ENCODE data around the gene PTPRN. TPM values are rescaled to one million over a fixed set of nuclear protein-coding genes. Genes with fewer than 3 reads are reported as not detected.
A peak's percentile ranks its signal among the peaks of the same experiment; 100 is the strongest.

Gene PTPRN
- total RNA-seq, 1 donor = under 0.01 TPM

- no peak overlapping the region for H2AFZ ChIP-seq (ENCODE audit: low read length)
- no peaks in the 10 kb centered on the region for H3K36me3 ChIP-seq (ENCODE audit: insufficient read depth, low read length)
- no peak overlapping the region for H3K4me2 ChIP-seq (ENCODE audit: insufficient read depth, low read length)
- no peak overlapping the region for H3K27ac ChIP-seq (ENCODE audit: low read depth, low read length)
- no peaks in the 10 kb centered on the region for H3K4me1 ChIP-seq (ENCODE audit: insufficient read depth, low read length)
- no peak for TF ChIP-seq CTCF (IDR thresholded peaks at IDR 0.05; ENCODE audit: extremely low read depth, low read depth, low read length)
- H3K79me2 ChIP-seq (ENCODE audit: insufficient read depth, low read length) = no peaks in the 10 kb centered on the region
- no peaks in the 10 kb centered on the region for H4K20me1 ChIP-seq (ENCODE audit: insufficient read depth, low read length)
- no peaks in the 10 kb centered on the region for H3K9me3 ChIP-seq (ENCODE audit: low read depth, low read length)
- peaks cover 26% of the 10 kb centered on the region for H3K27me3 ChIP-seq (ENCODE audit: insufficient read depth, low read length)
- no peak overlapping the region for H3K4me3 ChIP-seq (ENCODE audit: insufficient read depth, low read length)
- no peak for DNase-seq (ENCODE audit: insufficient read length, low spot score, missing footprints)
These were observed 43.9 kb upstream of the PTPRN start for GRCh38 chr2:219353129-219353528.

DNA sequence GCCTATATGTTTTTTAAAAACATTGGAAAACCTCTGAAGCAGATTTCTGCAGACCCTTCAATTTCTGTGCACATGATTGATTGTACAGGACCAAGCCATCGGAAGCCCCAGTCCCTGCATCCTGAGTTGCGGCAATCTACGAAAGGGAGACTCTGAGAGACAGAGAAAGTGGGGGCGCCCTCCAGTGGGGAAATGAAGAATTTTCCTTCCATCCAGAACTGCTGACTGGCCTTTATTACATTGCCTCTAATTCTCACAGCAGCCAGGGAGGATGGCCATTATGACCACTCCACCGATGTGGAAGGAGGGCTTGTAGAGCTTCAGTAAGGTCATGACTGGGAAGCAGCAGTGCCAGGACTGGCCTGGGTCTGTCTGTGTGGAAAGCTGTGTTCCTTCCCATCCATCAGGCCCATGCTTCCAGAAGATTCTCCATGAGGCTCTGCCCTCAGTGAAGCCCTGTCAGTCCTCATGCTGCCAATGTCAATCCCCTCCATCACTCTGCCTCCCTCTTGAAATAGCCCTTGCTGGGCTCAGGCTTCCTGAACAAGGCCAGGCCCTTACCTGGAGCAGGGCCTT, 43.3 kb upstream of the PTPRN start:
- Histone ChIP-seq H3K79me2 (ENCODE audit: insufficient read depth, low read length) (no peaks in the 10 kb centered on the region), H3K4me1 (ENCODE audit: insufficient read depth, low read length) (no peaks in the 10 kb centered on the region), H3K27me3 (ENCODE audit: insufficient read depth, low read length) (peaks cover 24% of the 10 kb centered on the region), H3K4me2 (ENCODE audit: insufficient read depth, low read length) (no peak overlapping the region), H2AFZ (ENCODE audit: low read length) (no peak overlapping the region), H3K27ac (ENCODE audit: low read depth, low read length) (no peak overlapping the region), H3K9me3 (ENCODE audit: low read depth, low read length) (no peaks in the 10 kb centered on the region), H3K36me3 (ENCODE audit: insufficient read depth, low read length) (no peaks in the 10 kb centered on the region), H3K4me3 (ENCODE audit: insufficient read depth, low read length) (no peak overlapping the region), H4K20me1 (ENCODE audit: insufficient read depth, low read length) (no peaks in the 10 kb centered on the region)
- peak; percentile 92 for DNase-seq (ENCODE audit: insufficient read length, low spot score, missing footprints)
- TF ChIP-seq CTCF (IDR thresholded peaks at IDR 0.05; ENCODE audit: extremely low read depth, low read depth, low read length) = peak; percentile 92

GRCh38 chr2:219350710-219351221, 41.6 kb upstream of the PTPRN start:
- peak; percentile 79 for DNase-seq (ENCODE audit: insufficient read length, low spot score, missing footprints)
- Histone ChIP-seq H2AFZ (ENCODE audit: low read length) (no peak overlapping the region), H3K4me1 (ENCODE audit: insufficient read depth, low read length) (no peaks in the 10 kb centered on the region), H3K27me3 (ENCODE audit: insufficient read depth, low read length) (peaks cover 14% of the 10 kb centered on the region), H4K20me1 (ENCODE audit: insufficient read depth, low read length) (no peaks in the 10 kb centered on the region), H3K4me3 (ENCODE audit: insufficient read depth, low read length) (no peak overlapping the region), H3K27ac (ENCODE audit: low read depth, low read length) (no peak overlapping the region), H3K4me2 (ENCODE audit: insufficient read depth, low read length) (no peak overlapping the region), H3K79me2 (ENCODE audit: insufficient read depth, low read length) (no peaks in the 10 kb centered on the region), H3K9me3 (ENCODE audit: low read depth, low read length) (no peaks in the 10 kb centered on the region), H3K36me3 (ENCODE audit: insufficient read depth, low read length) (no peaks in the 10 kb centered on the region)
- TF ChIP-seq CTCF (IDR thresholded peaks at IDR 0.05; ENCODE audit: extremely low read depth, low read depth, low read length) = no peak

DNA sequence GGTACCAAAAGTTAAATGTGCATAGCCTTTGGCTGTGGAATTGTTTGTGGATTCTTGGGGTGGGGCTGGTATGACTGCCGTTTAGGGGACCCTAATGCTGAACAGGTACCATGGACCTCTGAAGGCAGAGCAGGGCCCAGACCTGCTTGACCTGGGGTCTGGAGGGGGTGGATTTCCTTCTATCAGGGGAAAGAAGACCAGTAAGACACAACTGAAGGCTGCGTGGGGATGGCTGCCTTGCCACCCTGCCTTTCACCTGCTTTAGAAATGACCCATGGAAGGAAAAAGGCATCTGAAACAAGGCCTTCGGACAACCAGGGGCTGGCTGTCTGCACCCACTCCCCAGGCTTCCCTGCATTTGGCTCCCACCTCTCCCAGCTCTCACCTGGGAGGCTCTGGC, 41.0 kb upstream of the PTPRN start:
- Histone ChIP-seq H3K27me3 (ENCODE audit: insufficient read depth, low read length) (peaks cover 17% of the 10 kb centered on the region), H2AFZ (ENCODE audit: low read length) (no peak overlapping the region), H3K27ac (ENCODE audit: low read depth, low read length) (no peak overlapping the region)

More for the DNA sequence above, 41.0 kb upstream of the PTPRN start:
- H3K4me3 ChIP-seq (ENCODE audit: insufficient read depth, low read length) = no peak overlapping the region
- no peaks in the 10 kb centered on the region for H3K79me2 ChIP-seq (ENCODE audit: insufficient read depth, low read length)
- no peak overlapping the region for H3K4me2 ChIP-seq (ENCODE audit: insufficient read depth, low read length)
- H3K9me3 ChIP-seq (ENCODE audit: low read depth, low read length) = no peaks in the 10 kb centered on the region
- no peak for TF ChIP-seq CTCF (IDR thresholded peaks at IDR 0.05; ENCODE audit: extremely low read depth, low read depth, low read length)
- no peaks in the 10 kb centered on the region for H3K4me1 ChIP-seq (ENCODE audit: insufficient read depth, low read length)
- H3K36me3 ChIP-seq (ENCODE audit: insufficient read depth, low read length) = no peaks in the 10 kb centered on the region
- DNase-seq (ENCODE audit: insufficient read length, low spot score, missing footprints) = no peak
- no peaks in the 10 kb centered on the region for H4K20me1 ChIP-seq (ENCODE audit: insufficient read depth, low read length)

All from osteoblast (primary cell).